ENCODE results near the gene PDLIM7.

The PDLIM7 gene

DNA sequence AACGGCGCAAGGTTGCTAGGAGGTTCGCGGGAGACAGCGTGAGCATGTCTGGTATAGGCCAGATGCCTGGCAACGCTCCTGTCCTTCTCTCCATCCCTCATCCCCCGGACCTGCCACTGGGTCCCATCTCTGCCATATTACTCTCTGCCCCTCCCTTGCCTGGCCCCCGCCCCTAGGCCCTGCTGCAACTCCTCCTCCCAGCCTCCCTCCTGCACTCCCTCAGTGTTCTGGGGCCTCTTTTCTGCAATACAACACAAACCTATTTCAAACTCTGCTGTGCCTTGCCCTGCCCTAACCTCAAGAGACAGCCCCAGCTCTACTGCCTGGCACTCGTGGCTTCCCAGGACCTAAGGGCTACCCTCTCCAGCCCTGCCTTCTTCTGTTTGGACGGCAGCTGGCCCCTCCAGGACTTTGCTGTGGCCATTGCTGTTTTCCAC is 15.0 kb downstream of the PDLIM7 start:
- Mint-ChIP-seq H3K4me1 (ENCODE audit: low read depth) (peaks cover 24% of the 10 kb centered on the region), H3K4me3 (no peak overlapping the region), H3K27me3 (no peaks in the 10 kb centered on the region), H3K36me3 (no peaks in the 10 kb centered on the region), H3K9me3 (ENCODE audit: low read depth) (no peaks in the 10 kb centered on the region), H3K27ac (no peak overlapping the region)

DNA sequence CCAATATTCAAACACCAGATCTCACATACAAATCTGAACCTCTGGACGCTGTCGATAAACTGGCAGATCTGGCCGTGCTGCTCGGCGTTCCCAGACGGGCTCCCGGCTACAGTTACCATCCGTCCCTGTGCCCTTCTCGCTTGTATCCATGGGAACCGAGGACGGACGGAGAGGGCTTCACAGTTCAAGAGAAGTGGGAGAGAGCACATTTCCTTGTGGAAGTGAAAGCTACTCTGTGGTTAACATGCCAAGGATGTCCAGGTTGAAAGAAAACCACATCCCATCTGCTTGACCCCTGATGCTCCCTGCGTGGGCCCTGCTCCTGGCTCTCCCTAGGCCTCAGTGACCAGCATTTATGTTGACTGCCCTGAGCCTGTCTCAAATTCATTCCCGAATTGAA is 17.6 kb downstream of the PDLIM7 start:
- H3K4me1 Mint-ChIP-seq (ENCODE audit: low read depth) = peaks cover 42% of the 10 kb centered on the region
- H3K9me3 Mint-ChIP-seq (ENCODE audit: low read depth) = no peaks in the 10 kb centered on the region
- no peaks in the 10 kb centered on the region for H3K27me3 Mint-ChIP-seq
- peak overlapping the region; percentile 100 for H3K27ac Mint-ChIP-seq
- no peaks in the 10 kb centered on the region for H3K36me3 Mint-ChIP-seq
- no peak overlapping the region for H3K4me3 Mint-ChIP-seq

DNA sequence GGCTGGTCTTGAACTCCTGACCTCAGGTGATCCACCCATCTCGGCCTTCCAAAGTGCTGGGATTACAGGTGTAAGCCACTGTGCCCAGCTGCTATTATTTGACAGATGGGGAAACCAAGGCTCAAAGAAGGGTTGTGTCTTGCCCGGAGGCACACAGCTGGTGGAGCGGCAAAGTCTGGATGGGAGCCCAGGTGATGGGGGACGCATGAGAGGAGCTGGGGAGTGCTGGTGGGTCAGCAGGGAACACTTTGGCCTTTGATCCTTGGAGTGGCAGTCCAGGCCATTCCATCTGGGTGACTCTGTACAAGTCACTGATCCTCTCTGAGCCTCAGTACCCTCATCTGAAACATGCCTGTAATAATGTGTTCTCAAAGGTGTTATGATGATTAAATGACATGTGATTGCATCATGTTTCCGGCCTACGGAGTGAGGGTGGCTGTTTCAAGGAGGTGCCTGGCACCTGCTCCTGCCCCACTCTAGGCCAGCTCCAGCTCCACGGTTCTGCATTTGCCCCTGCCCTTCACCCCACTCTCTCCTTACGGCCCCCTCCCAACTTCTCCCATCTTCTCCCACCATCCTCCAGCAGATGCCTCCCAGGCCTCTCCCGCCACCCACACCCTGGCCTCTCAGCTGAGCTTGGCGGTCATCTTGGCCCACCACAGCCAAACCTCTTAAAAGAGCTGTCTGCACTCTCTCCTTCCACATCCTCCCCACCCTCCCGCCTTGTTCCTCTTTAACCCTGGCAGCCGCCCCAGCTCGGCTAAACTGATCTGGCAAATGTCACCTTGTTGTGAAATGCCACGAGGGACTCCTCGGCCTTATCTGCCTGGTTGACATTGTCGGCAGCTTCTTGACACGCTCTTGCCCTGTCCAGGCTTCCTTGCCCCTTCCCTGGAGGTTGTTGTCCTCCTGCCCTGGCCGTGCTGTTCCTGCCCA is 18.4 kb downstream of the PDLIM7 start:
- H3K27ac Mint-ChIP-seq = peak overlapping the region; percentile 100

DNA sequence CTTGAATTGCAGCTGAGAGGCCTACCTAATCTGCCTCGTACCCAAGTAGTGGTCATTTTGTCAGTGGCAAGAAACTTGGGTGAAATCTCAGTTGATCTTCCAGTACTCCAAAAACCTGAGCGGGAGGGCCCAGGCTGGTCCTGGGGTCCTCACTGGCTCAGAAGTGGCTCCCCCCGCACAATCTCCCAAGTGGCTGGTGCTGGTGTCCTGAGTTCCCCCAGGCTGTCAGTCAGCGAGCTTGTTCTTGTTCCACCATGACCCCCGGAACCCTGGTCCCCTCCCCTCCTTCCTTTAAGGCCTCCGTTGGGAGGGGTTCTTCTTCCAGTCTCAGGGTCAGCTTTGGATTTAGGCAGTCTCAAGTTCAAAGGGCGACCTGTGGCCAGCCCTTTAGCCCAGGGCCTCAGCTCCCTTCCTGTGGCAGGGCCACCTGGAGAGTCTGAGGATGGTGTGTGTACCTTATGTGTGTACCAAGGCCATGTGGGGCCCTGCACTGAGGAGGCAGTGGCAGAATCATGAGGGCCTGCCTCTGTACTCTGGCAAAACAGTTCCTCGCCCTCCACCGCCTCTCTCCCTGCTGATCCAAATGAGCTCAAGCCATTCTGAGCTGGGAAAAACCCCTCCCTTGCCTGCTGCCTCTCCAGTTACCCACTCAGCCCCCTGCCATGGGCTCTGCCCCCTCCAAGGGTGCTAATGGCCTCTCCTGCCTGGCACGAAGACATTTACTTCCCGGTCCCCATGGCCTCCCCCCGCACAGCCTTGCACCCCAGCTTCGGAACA is 19.5 kb downstream of the PDLIM7 start:
- H3K36me3 Mint-ChIP-seq = no peaks in the 10 kb centered on the region
- H3K9me3 Mint-ChIP-seq (ENCODE audit: low read depth) = no peaks in the 10 kb centered on the region
- peaks cover 52% of the 10 kb centered on the region for H3K4me1 Mint-ChIP-seq (ENCODE audit: low read depth)
- no peaks in the 10 kb centered on the region for H3K27me3 Mint-ChIP-seq
- no peak overlapping the region for H3K4me3 Mint-ChIP-seq
- H3K27ac Mint-ChIP-seq = peak overlapping the region; percentile 79

More for the DNA sequence above, 18.4 kb downstream of the PDLIM7 start:
- H3K9me3 Mint-ChIP-seq (ENCODE audit: low read depth) = no peaks in the 10 kb centered on the region
- H3K27me3 Mint-ChIP-seq = no peaks in the 10 kb centered on the region
- H3K4me3 Mint-ChIP-seq = peak overlapping the region; percentile 66
- H3K36me3 Mint-ChIP-seq = no peaks in the 10 kb centered on the region
- H3K4me1 Mint-ChIP-seq (ENCODE audit: low read depth) = peaks cover 50% of the 10 kb centered on the region

DNA sequence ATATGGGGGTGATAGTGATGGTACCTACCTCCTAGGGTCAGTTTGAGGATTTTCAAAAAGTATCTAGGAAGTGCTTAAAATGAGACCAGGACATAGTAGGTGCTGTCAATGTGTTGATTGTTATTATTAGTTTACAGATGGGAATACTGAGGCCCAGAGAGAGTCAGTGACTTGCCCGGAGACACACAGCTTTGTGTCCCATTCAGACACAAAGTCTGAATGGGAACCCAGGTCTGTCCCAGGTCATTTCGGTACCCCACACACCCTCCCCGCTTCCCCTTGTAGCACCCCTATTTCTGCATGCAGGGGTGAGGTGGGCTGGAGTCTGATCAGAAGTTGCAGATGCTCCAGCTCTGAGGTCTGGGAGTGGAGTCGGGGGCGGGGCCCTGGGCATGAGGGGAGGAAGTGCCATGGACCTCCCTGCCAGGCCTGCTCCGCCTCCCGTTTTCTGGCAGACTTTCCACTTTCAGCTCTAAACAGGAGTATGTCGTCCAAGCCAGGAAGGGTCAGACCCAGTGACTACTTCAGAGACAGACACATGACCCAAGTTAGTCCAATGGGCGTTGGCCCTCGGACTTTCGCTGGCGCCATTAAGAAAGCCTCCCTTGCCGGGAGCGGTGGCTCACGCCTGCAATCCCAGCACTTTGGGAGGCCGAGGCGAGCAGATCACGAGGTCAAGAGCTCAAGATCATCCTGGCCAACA is 20.7 kb downstream of the PDLIM7 start:
- peak overlapping the region; percentile 76 for H3K27ac Mint-ChIP-seq
- H3K4me1 Mint-ChIP-seq (ENCODE audit: low read depth) = peaks cover 57% of the 10 kb centered on the region
- H3K4me3 Mint-ChIP-seq = peak overlapping the region; percentile 67
- no peaks in the 10 kb centered on the region for H3K27me3 Mint-ChIP-seq
- no peaks in the 10 kb centered on the region for H3K36me3 Mint-ChIP-seq
- H3K9me3 Mint-ChIP-seq (ENCODE audit: low read depth) = no peaks in the 10 kb centered on the region

DNA sequence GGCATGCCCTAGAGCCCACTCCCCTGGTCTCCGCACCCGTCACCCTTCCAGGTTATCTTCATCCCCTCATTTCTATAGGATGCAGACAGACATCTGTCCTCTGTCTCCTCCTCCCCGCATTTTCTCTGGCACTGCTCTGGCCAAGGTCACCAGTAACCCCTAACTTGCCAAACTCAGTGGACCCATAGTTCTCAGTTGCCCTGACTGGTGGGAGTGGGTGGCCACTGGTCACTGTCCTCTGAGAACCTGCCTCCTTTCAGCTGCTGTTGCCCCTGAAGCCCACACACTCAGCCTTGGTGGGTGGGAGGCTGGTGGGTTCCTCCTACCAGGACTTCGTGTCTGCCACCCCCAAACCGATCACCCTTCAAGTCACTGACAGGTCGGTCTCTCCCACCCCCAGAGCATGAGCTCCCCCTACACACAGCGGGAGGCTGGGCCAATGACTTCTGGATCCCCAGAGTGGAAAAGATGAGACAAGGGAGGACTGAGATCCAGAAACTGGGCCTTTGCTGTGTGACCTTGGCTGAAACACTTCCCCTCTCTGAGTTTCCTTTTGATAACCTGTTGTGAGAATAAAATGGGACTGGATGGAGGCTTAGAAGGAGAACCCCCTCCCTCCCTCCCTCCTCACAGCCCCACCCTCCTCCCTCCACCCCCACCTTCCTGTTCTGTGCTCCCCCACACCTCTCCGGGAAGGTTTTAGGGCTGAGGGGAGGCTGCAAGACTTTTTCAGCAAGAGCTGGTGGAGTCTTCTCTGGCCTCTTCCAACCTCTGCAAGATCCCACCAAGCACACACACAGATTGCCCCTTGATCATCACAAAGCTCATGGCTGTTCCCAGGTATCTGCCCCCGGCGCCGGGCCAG is 21.6 kb downstream of the PDLIM7 start:
- H3K27me3 Mint-ChIP-seq = no peaks in the 10 kb centered on the region
- no peaks in the 10 kb centered on the region for H3K9me3 Mint-ChIP-seq (ENCODE audit: low read depth)
- H3K4me1 Mint-ChIP-seq (ENCODE audit: low read depth) = peaks cover 64% of the 10 kb centered on the region
- no peaks in the 10 kb centered on the region for H3K36me3 Mint-ChIP-seq
- peak overlapping the region; percentile 76 for H3K27ac Mint-ChIP-seq
- H3K4me3 Mint-ChIP-seq = peak overlapping the region; percentile 69

DNA sequence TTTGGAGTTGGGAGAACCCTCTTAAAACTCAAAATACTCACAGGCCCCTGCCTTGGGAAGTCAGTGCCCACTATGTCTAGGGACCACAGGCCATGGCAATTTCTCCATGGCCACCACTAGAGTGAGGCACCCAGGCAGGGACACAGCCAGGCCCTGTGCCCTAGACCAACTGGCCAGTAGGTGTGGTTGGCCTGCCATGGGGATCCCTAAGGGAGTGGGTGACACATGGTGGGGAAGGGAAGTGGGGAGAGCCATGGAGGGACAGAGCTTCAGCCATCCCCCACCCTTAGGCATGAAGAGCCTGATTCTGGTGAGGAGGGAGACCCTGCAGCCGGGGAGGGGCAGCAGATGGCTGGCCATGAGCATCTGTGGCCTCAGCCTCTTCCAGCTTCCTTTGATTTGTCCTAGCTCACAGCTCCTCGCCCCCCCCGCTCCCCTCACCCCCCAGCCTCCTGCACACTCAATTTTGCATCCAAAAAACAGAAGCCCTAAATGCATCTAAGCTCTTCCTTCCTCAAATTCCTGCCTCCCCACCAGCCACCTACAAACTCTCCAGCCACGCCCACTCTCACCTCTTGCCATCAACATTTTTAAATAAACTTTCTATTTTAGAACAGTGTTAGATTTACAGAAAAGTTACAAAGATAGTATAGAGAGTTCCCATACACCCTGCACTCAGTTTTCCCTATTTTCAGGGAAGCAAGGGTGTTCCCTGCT is 22.4 kb downstream of the PDLIM7 start:
- Mint-ChIP-seq H3K4me3 (peak overlapping the region; percentile 85), H3K27me3 (no peaks in the 10 kb centered on the region), H3K27ac (peak overlapping the region; percentile 55), H3K4me1 (ENCODE audit: low read depth) (peaks cover 65% of the 10 kb centered on the region), H3K9me3 (ENCODE audit: low read depth) (no peaks in the 10 kb centered on the region), H3K36me3 (no peaks in the 10 kb centered on the region)

DNA sequence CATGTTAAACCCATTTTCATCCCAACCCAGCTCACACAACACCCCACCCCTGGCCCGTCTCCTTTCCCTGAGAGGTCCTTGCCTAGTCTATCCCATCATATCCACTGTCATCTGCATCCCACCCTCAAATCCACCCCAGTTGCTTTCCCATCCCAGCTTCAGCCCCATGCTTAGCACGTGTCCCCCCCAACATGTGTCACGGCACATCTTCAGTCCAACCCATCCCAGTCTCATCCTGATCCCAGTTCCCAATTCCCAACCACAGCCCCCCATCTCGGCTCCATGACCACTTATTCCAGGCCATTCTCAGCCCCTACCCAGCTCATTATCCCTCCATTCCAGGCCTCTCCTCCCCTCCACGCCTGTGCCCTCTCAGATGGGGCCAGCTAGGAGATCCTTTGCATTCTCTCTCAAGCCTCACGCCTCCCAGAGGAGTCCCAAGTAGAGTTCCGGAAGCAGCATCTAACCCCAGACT is 23.4 kb downstream of the PDLIM7 start:
- Mint-ChIP-seq H3K27ac (peak overlapping the region; percentile 70), H3K27me3 (no peaks in the 10 kb centered on the region), H3K9me3 (ENCODE audit: low read depth) (no peaks in the 10 kb centered on the region), H3K4me1 (ENCODE audit: low read depth) (peaks cover 55% of the 10 kb centered on the region), H3K4me3 (peak overlapping the region; percentile 85), H3K36me3 (no peaks in the 10 kb centered on the region)

DNA sequence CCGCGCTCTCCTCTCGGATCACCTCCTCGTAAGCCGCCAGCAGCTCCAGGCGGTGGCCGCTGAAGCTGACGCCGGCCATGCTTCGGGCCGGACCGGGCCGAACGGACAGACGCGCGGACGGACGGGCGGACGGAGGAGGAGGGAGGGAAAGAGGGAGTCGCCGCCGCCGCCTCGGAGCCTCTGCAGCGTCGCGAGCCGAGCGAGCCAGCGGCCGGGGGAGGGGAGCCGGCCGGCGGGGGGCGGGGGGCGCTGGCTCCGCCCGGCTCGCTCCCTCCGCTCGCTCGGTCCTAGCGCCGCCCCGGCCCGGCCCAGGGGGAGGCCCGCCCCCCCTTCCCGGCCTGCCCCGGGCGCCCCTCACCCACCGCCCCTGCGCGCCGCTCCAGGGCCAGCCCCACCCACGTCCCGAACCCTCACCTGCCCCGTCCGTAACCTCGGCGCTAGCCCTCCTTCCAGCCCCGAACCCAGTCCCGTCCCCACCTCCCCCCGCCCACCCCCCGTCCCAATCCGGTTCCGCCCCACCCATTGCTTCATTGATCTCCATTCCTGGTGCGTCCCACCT is 23.9 kb downstream of the PDLIM7 start, which contains the start of gene DBN1:
DBN1 (minus strand) TSS at position 192 of the 559 bp plus-strand sequence; CDS start at position 79, 113 bp downstream.
- Mint-ChIP-seq H3K4me1 (ENCODE audit: low read depth) (peaks cover 50% of the 10 kb centered on the region), H3K4me3 (peak within 1 kb of the TSS; percentile 85), H3K27me3 (no peaks in the 10 kb centered on the region)

DNA sequence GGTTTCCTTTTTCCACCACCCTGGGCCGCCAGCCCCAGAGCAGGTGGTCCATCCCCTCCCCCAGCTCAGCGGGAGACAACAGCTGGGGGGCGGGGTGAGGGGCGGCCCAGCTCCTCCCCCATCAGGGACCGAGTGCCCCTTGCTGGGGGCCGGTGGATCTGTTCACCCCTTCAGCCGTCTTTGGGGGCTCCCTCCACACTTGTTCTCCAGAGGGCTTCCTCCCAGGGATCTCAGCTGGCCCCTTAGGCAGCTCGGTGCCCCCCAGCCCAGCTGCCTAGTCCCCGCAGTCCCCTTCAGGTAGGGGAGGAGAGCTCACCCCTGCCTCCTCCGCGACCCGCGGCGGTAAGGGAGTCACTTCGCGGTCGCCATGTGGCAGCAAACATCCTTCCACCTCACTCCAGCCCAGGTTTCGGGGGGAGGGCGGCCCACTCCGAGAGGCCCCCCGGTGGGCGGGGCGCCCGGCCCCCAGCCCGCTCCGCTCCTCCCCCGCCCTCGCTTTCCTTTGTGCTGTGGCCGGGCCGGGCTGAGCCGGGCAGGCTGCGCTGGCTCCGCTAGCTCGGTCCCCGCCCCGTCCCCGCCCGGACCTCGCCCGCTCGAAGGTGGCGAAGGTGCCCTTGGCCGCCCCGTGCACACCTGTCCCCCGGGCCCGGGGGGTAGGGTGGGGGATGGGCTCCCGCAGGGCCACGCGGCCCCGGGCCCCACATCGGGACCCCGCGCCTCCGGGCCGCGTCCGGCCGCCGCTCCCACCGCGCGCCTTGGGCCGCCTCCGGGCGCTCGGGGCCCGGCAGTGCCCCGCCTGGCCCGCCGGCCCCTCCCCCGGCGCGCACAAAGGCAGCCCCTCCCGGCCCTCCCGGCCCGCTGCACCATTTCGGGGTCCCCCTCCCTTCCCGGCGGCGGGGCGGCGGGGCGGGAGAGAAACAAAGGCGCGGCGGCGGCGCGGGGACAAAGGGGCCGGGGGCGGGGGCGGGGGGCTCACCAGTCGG is 24.7 kb downstream of the PDLIM7 start:
- Mint-ChIP-seq H3K4me3 (peak overlapping the region; percentile 81), H3K4me1 (ENCODE audit: low read depth) (peaks cover 44% of the 10 kb centered on the region), H3K36me3 (no peaks in the 10 kb centered on the region), H3K9me3 (ENCODE audit: low read depth) (no peaks in the 10 kb centered on the region), H3K27me3 (no peaks in the 10 kb centered on the region), H3K27ac (peak overlapping the region; percentile 67)

More for the DNA sequence above, 23.9 kb downstream of the PDLIM7 start, which contains the start of gene DBN1:
- no peaks in the 10 kb centered on the region for H3K36me3 Mint-ChIP-seq
- peak within 1 kb of the TSS; percentile 70 for H3K27ac Mint-ChIP-seq
- H3K9me3 Mint-ChIP-seq (ENCODE audit: low read depth) = no peaks in the 10 kb centered on the region

DNA sequence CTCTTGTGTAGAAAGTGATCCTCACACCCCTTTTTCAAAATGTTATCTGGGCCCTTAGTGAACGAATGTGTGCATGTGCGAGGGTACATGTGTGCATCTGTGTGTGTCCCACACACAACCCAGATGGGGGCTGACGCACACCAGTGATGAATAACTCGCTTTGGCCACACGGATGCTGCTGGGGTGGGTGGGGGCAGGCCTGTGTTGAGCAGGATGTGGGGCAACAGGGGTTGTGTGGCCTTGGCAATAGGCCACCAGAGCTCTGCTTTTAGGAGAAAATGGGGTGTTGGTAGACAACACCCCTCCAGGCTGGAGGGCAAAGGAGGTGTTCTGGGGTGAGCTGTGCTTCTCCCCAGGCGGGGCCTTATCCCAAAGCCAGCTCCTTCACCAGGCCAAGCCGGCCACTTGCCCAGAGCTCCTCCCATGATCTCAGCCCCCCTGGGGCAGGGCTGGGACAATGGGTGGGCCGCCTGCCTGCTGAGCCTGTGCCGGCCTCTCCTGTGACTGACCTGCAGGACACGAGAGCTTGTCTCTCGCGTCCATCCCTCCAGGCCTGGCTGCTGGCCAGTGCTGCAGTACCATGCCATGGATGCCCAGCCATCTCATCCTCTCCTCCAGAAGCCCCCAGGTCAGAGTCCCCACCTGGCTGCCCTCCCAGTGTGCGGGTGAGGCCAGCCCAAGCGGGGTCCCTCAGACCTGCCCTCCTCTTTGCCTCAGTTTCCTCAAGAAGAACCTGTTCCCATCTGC is 25.6 kb downstream of the PDLIM7 start:
- Mint-ChIP-seq H3K27ac (peak overlapping the region; percentile 67), H3K36me3 (no peaks in the 10 kb centered on the region), H3K4me1 (ENCODE audit: low read depth) (peaks cover 41% of the 10 kb centered on the region), H3K9me3 (ENCODE audit: low read depth) (no peaks in the 10 kb centered on the region), H3K4me3 (peak overlapping the region; percentile 80), H3K27me3 (no peaks in the 10 kb centered on the region)

Measured in activated naive CD8-positive, alpha-beta T cell (primary cell).